ENCODE results near the gene OR10X1.

GRCh38 chr1:158559696-158560095 is 20.0 kb downstream of the OR10X1 start:
- TF ChIP-seq, protein P1, sequence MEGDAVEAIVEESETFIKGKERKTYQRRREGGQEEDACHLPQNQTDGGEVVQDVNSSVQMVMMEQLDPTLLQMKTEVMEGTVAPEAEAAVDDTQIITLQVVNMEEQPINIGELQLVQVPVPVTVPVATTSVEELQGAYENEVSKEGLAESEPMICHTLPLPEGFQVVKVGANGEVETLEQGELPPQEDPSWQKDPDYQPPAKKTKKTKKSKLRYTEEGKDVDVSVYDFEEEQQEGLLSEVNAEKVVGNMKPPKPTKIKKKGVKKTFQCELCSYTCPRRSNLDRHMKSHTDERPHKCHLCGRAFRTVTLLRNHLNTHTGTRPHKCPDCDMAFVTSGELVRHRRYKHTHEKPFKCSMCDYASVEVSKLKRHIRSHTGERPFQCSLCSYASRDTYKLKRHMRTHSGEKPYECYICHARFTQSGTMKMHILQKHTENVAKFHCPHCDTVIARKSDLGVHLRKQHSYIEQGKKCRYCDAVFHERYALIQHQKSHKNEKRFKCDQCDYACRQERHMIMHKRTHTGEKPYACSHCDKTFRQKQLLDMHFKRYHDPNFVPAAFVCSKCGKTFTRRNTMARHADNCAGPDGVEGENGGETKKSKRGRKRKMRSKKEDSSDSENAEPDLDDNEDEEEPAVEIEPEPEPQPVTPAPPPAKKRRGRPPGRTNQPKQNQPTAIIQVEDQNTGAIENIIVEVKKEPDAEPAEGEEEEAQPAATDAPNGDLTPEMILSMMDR (IDR thresholded peaks at IDR 0.05) = no peak
- TF ChIP-seq EZH2 (IDR thresholded peaks at IDR 0.05; ENCODE audit: borderline replicate concordance, insufficient read depth, low read depth, low read length, poor library complexity, severe bottlenecking) = no peak

Measured in B cell (primary cell).